ENCODE measurements around the gene ALX3. TPM values are rescaled to one million over a fixed set of nuclear protein-coding genes. Genes with fewer than 3 reads are reported as not detected.

ALX3 gene
- total RNA-seq, 4 donors from 2014 or later, result not detected

GRCh38 chr1:110063781-110064180 lies 6.7 kb downstream of the ALX3 start:
- no peak for TF ChIP-seq CTCF (IDR thresholded peaks at IDR 0.05; ENCODE audit: low read depth)

- TF ChIP-seq CTCF (IDR thresholded peaks at IDR 0.05; ENCODE audit: low read depth), result no peak
Observed at GRCh38 chr1:110062612-110063011, 7.9 kb downstream of the ALX3 start.

- no peak for TF ChIP-seq CTCF (IDR thresholded peaks at IDR 0.05; ENCODE audit: low read depth)
Observed at GRCh38 chr1:110061341-110061740, 9.1 kb downstream of the ALX3 start.

GRCh38 chr1:110060662-110061060 lies 9.8 kb downstream of the ALX3 start:
- no peak for TF ChIP-seq CTCF (IDR thresholded peaks at IDR 0.05; ENCODE audit: low read depth)

GRCh38 chr1:110060034-110060661 lies 10.3 kb downstream of the ALX3 start:
- TF ChIP-seq CTCF (IDR thresholded peaks at IDR 0.05; ENCODE audit: low read depth), result no peak

- TF ChIP-seq CTCF (IDR thresholded peaks at IDR 0.05; ENCODE audit: low read depth), result no peak
Observed at GRCh38 chr1:110059133-110059863, 11.2 kb downstream of the ALX3 start.

GRCh38 chr1:110058591-110058990 lies 11.9 kb downstream of the ALX3 start:
- no peak for TF ChIP-seq CTCF (IDR thresholded peaks at IDR 0.05; ENCODE audit: low read depth)

Data from subcutaneous adipose tissue (tissue), 4 donors.